Measurements from ENCODE around the gene MAP4.

MAP4 gene

DNA sequence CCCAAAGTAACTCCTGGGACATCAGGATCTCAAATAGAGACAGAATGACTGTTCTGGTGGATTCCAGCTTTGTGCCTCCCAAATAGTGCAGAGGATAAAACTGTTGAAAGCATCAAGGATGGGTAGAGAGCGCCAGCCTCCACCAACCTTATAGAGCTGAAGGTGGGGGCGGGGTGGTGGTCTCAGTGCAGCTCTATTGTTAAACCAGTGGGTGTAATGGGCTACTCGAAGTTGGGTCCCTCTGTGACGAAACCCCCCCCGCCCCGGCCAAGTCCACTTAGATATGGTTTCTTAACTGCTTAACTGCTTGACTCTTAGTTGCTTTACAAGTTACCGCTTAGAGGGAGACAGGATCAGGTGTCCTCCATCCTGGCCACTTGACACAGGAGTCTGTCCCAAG, 190.6 kb downstream of the MAP4 start:
- no peak for DNase-seq

GRCh38 chr3:47824541-47825473, 191.4 kb downstream of the MAP4 start:
- DNase-seq = peak; percentile 77

DNA sequence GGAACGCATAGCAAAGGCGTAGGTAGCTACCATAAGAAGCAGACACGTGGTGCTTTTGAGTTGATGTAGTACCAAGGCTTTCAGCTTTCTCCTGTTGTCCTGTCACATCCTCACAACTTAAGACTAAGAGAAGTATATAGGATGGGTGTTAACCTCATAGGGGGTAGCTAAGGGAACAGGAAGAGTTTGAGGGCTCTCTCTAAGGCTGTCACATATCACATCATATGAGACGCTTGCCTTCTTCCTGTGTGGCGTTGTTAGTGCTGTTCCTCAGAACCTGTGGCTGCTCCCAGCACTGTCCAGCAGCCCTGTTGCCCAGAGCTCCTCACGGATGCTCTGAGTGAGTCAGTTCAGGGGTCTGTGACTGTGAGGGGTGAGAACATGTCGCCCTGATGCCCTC, 198.6 kb downstream of the MAP4 start:
- DNase-seq = no peak

DNA sequence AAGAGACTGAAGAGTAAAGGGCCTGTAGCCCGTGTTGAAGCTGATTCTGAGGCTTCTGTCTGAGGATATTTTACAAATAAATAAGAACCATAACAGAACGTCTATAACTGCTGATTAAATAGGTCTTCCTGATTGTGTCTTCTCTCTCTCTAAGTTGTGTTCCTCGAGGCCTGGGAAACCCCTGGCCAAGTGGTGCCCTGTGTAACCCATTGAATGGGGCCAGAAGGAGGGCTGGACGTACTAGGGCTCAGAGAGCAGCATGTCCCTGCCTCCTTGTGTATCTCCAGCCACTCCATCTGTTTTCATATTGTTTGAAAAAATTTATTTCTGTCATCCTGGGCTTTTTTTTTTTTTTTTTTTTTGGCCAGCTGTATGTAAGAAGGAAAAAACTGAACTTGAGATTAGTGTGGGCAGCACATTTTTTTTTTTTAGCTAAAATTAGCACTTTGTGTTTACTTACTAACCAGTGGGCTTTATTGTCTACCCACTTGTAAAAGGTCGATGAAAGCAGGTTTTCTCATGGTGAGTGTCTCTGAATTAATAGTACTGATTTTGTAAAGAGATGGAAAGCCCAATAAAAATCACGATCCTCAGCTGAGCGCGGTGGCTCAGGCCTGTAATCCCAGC, 202.6 kb downstream of the MAP4 start:
- DNase-seq = no peak

GRCh38 chr3:47804577-47804976, 211.6 kb downstream of the MAP4 start:
- no peak for DNase-seq

DNA sequence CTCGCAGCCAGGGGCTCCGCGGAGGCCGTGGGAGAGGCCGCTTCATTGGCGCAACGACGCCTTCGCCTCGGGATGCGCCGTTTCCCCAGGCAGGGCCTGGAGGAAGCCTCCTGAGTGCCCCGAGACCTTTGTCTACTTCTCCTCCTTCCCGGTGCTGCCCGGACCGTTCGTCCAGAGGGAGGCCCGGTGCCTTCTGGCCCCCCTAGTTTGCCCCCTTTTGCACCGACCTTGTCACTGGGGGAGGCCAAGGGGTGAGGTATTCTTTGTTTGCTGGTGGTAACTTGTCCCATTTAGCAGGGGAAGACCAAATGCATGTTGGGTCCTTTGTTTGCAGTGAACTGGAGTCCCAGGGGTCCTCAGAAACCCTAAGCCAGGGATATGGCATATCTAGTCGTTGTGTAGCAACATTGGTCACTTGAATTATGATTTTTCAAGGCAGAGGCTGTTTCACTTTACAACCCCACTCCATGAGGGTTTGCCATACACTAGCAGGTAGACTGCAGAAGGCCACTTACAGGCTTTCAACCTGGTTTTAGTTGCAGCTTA, 212.7 kb downstream of the MAP4 start:
- peak; percentile 82 for DNase-seq

- peak; percentile 76 for DNase-seq
Observed at GRCh38 chr3:47802734-47803479, 213.3 kb downstream of the MAP4 start, which contains the start of gene DHX30. Gene DHX30, plus strand, starts transcription at chr3:47803138. Its CDS starts 7,546 bp downstream, at chr3:47810684.
